SIG-M5 (cell line): ENCODE data around the gene EPHA7.

ENCODE experiments used
- DNase-seq: peaks from one replicate; lab custom pipeline; 2025; lab: John Stamatoyannopoulos, UW

EPHA7 gene

GRCh38 chr6:93419304-93420162, at the start of gene EPHA7:
Gene EPHA7, minus strand, starts transcription at chr6:93419559. Its CDS starts 218 bp downstream, at chr6:93419341.
- no peak for DNase-seq

- DNase-seq, result no peak
These were observed 48.9 kb upstream of the EPHA7 start for GRCh38 chr6:93468291-93468690.

GRCh38 chr6:93454533-93454932, 35.2 kb upstream of the EPHA7 start:
- DNase-seq, result no peak

- DNase-seq, result no peak
These were observed 34.6 kb upstream of the EPHA7 start for GRCh38 chr6:93453956-93454355.

GRCh38 chr6:93447874-93448273, 28.5 kb upstream of the EPHA7 start:
- DNase-seq, result no peak

GRCh38 chr6:93437491-93437890, 18.1 kb upstream of the EPHA7 start:
- no peak for DNase-seq

GRCh38 chr6:93433592-93433991, 14.2 kb upstream of the EPHA7 start:
- no peak for DNase-seq

GRCh38 chr6:93424303-93425064, 5.1 kb upstream of the EPHA7 start:
- DNase-seq, result no peak

- DNase-seq, result no peak
These were observed 4.2 kb upstream of the EPHA7 start for GRCh38 chr6:93423542-93423941.

GRCh38 chr6:93420163-93420795, 920 bp upstream of the EPHA7 start:
- no peak for DNase-seq

- no peak for DNase-seq
These were observed 703 bp downstream of the EPHA7 start for GRCh38 chr6:93418408-93419303.

GRCh38 chr6:93418033-93418407, 1.3 kb downstream of the EPHA7 start:
- DNase-seq, result no peak

GRCh38 chr6:93417421-93418013, 1.8 kb downstream of the EPHA7 start:
- DNase-seq, result no peak

- no peak for DNase-seq
These were observed 2.6 kb downstream of the EPHA7 start for GRCh38 chr6:93416571-93417420.

GRCh38 chr6:93413190-93413589, 6.2 kb downstream of the EPHA7 start:
- no peak for DNase-seq

- no peak for DNase-seq
These were observed 6.9 kb downstream of the EPHA7 start for GRCh38 chr6:93412452-93412851.

GRCh38 chr6:93407186-93407585, 12.2 kb downstream of the EPHA7 start:
- no peak for DNase-seq

GRCh38 chr6:93403390-93403789, 16.0 kb downstream of the EPHA7 start:
- no peak for DNase-seq

GRCh38 chr6:93398723-93399122, 20.6 kb downstream of the EPHA7 start:
- DNase-seq, result no peak

- no peak for DNase-seq
These were observed 24.9 kb downstream of the EPHA7 start for GRCh38 chr6:93394471-93394870.
